HepG2 (cell line): ENCODE measurements around the gene PRR36. TPM values are rescaled to one million over a fixed set of nuclear protein-coding genes. Genes with fewer than 3 reads are reported as not detected.

Source experiments
- CSRNP1 ChIP-seq: sonication (generic); formaldehyde crosslinking; IDR thresholded peaks from 2 replicates; pipeline ENCODE4 v1.8.1; 2023; ENCODE audit warnings: mild to moderate bottlenecking, missing genetic modification reagents
- EHMT2 ChIP-seq: fragments of 200-600 bp; sonication (generic); IDR thresholded peaks from 2 replicates; pipeline ENCODE4 v1.7.0; 2017; ENCODE audit warnings: antibody characterized with exemption, low read depth, low read length, borderline replicate concordance
- FOXO4 ChIP-seq: sonication (generic); formaldehyde crosslinking; conservative IDR thresholded peaks from 2 replicates; pipeline ENCODE4 v1.8.1; 2023; ENCODE audit warnings: missing genetic modification reagents
- KLF11 ChIP-seq: IDR thresholded peaks from 2 replicates; pipeline ENCODE4 v1.6.1; 2016; ENCODE audit warnings: missing compliant biosample characterization
- MED1 ChIP-seq: sonication (generic); formaldehyde crosslinking; IDR thresholded peaks from 2 replicates; pipeline ENCODE4 v1.4.0; 2020; ENCODE audit warnings: missing genetic modification reagents
- MTF1 ChIP-seq: sonication (generic); formaldehyde crosslinking; IDR thresholded peaks from 2 replicates; pipeline ENCODE4 v1.5.0; 2020; ENCODE audit warnings: missing genetic modification reagents
- NFIC ChIP-seq: IDR thresholded peaks from 2 replicates; pipeline ENCODE4 v1.6.1; 2012; ENCODE audit warnings: mild to moderate bottlenecking, low read length, inconsistent platforms
- RBFOX2 ChIP-seq: fragments of 200-400 bp; formaldehyde crosslinking; IDR thresholded peaks from 2 replicates; pipeline ENCODE4 v1.6.1; 2017; ENCODE audit warnings: low read depth, mild to moderate bottlenecking, low read length
- SMAD3 ChIP-seq: sonication (generic); formaldehyde crosslinking; IDR thresholded peaks from 2 replicates; pipeline ENCODE4 v1.4.0; 2020; ENCODE audit warnings: missing genetic modification reagents
- THYN1 ChIP-seq: sonication (generic); formaldehyde crosslinking; IDR thresholded peaks from 2 replicates; pipeline ENCODE4 v1.8.1; 2023; ENCODE audit warnings: low read depth, mild to moderate bottlenecking, moderate library complexity, missing genetic modification reagents, borderline replicate concordance
- ZC3H13 ChIP-seq: sonication (generic); formaldehyde crosslinking; IDR thresholded peaks from 2 replicates; pipeline ENCODE4 v1.8.1; 2023; ENCODE audit warnings: mild to moderate bottlenecking, missing genetic modification reagents, moderate library complexity
- ZIK1 ChIP-seq: sonication (generic); formaldehyde crosslinking; IDR thresholded peaks from 2 replicates; pipeline ENCODE4 v1.5.0; 2020; ENCODE audit warnings: mild to moderate bottlenecking, low read depth, missing genetic modification reagents, borderline replicate concordance
- ZNF207 ChIP-seq: fragments of 450-650 bp; IDR thresholded peaks from 2 replicates; pipeline ENCODE4 v1.6.1; 2016; ENCODE audit warnings: antibody characterized with exemption, borderline replicate concordance
- ZNF562 ChIP-seq: sonication (generic); formaldehyde crosslinking; IDR thresholded peaks from 2 replicates; pipeline ENCODE4 v1.8.0; 2022; ENCODE audit warnings: missing genetic modification reagents, borderline replicate concordance
- ZSCAN9 ChIP-seq: IDR thresholded peaks from 2 replicates; pipeline ENCODE4 v1.6.1; 2016; ENCODE audit warnings: borderline replicate concordance
- polyA plus RNA-seq, 8 experiments: library from polyadenylated mRNA; depleted of rRNA in 3 of 8; stranded (reverse) in 7 of 8; unstranded in 1 of 8; fragments of >200 nt; fragmentation: Illumina TruSeq in 4 of 8; extraction: Trizol in 4 of 8; gene quantifications; 2 replicates each; pipeline versions ENCODE4 v1.2.1 to v1.2.3, GENCODE V29; 2011 to 2016; ENCODE audit warnings: low read depth in 4 of 8, missing spikeins in 1 of 8, mixed read lengths in 1 of 8; ENCODE audit not compliant: insufficient read depth in 1 of 8
- total RNA-seq, 5 experiments: library from RNA; depleted of rRNA; stranded (reverse); fragments of >200 nt; fragmentation: Illumina TruSeq; extraction: Trizol; gene quantifications; 2 replicates each; pipeline ENCODE4 v1.2.3, GENCODE V29; 2016; ENCODE audit warnings: low read depth in 1 of 5
- TF ChIP-seq, protein P1 (sequence below): sonication (generic); formaldehyde crosslinking; IDR thresholded peaks from 2 replicates; pipeline ENCODE4 v1.4.0; 2020; ENCODE audit warnings: mild to moderate bottlenecking, missing genetic modification reagents
- TF ChIP-seq, protein P2 (sequence below): IDR thresholded peaks from 2 replicates; pipeline ENCODE4 v1.6.1; 2012; ENCODE audit warnings: inconsistent platforms
- TF ChIP-seq, protein P3 (sequence below): IDR thresholded peaks from 2 replicates; pipeline ENCODE4 v1.6.1; 2016; ENCODE audit warnings: low read depth, missing genetic modification reagents, missing compliant biosample characterization

The PRR36 gene
- total and polyA plus RNA-seq, 2 of the 13 experiments (the other 11 are each of a cell fraction or from before 2014, with no cell fraction given), result 0.07 to 0.17 TPM

- TF ChIP-seq, protein P1, sequence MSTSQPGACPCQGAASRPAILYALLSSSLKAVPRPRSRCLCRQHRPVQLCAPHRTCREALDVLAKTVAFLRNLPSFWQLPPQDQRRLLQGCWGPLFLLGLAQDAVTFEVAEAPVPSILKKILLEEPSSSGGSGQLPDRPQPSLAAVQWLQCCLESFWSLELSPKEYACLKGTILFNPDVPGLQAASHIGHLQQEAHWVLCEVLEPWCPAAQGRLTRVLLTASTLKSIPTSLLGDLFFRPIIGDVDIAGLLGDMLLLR (CRISPR knock-in tag), result no peak
- TF ChIP-seq MTF1 (CRISPR knock-in tag) (no peak), KLF11 (CRISPR knock-in tag) (no peak), RBFOX2 (no peak), THYN1 (no peak), MED1 (CRISPR knock-in tag) (peak; percentile 21; the same call in 1 of the 2 replicates), ZIK1 (CRISPR knock-in tag) (no peak), FOXO4 (CRISPR knock-in tag) (no peak), NFIC (no peak), SMAD3 (CRISPR knock-in tag) (no peak), ZNF207 (no peak), CSRNP1 (CRISPR knock-in tag) (no peak), EHMT2 (no peak), ZSCAN9 (no peak), ZC3H13 (CRISPR knock-in tag) (no peak), ZNF562 (no peak)
- TF ChIP-seq, protein P2, sequence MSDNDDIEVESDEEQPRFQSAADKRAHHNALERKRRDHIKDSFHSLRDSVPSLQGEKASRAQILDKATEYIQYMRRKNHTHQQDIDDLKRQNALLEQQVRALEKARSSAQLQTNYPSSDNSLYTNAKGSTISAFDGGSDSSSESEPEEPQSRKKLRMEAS, result peak; percentile 94
- TF ChIP-seq, protein P3, sequence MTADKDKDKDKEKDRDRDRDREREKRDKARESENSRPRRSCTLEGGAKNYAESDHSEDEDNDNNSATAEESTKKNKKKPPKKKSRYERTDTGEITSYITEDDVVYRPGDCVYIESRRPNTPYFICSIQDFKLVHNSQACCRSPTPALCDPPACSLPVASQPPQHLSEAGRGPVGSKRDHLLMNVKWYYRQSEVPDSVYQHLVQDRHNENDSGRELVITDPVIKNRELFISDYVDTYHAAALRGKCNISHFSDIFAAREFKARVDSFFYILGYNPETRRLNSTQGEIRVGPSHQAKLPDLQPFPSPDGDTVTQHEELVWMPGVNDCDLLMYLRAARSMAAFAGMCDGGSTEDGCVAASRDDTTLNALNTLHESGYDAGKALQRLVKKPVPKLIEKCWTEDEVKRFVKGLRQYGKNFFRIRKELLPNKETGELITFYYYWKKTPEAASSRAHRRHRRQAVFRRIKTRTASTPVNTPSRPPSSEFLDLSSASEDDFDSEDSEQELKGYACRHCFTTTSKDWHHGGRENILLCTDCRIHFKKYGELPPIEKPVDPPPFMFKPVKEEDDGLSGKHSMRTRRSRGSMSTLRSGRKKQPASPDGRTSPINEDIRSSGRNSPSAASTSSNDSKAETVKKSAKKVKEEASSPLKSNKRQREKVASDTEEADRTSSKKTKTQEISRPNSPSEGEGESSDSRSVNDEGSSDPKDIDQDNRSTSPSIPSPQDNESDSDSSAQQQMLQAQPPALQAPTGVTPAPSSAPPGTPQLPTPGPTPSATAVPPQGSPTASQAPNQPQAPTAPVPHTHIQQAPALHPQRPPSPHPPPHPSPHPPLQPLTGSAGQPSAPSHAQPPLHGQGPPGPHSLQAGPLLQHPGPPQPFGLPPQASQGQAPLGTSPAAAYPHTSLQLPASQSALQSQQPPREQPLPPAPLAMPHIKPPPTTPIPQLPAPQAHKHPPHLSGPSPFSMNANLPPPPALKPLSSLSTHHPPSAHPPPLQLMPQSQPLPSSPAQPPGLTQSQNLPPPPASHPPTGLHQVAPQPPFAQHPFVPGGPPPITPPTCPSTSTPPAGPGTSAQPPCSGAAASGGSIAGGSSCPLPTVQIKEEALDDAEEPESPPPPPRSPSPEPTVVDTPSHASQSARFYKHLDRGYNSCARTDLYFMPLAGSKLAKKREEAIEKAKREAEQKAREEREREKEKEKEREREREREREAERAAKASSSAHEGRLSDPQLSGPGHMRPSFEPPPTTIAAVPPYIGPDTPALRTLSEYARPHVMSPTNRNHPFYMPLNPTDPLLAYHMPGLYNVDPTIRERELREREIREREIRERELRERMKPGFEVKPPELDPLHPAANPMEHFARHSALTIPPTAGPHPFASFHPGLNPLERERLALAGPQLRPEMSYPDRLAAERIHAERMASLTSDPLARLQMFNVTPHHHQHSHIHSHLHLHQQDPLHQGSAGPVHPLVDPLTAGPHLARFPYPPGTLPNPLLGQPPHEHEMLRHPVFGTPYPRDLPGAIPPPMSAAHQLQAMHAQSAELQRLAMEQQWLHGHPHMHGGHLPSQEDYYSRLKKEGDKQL, result no peak
Observed at GRCh38 chr19:7833225-7834099, 40.7 kb downstream of the PRR36 start (continued).
